Glutamatergic neuron (in vitro differentiated cells): Measurements from ENCODE around the gene LRRC37A3. TPM values are rescaled to one million over a fixed set of nuclear protein-coding genes. Genes with fewer than 3 reads are reported as not detected.
"Not testable (repeated sequence)": the region's sequence is repeated elsewhere in the genome, so short reads cannot be mapped to it uniquely, and the experiment has no call there.

Experiments
- DNase-seq: peaks from one replicate; pipeline ENCODE4 v3.0.0; 2022
- H3K27ac Mint-ChIP-seq: one replicate; pipeline ENCODE4 v1.8.0; 2020; ENCODE audit warnings: mild to moderate bottlenecking, mixed read lengths, inconsistent platforms; ENCODE audit not compliant: unreplicated experiment
- H3K27me3 Mint-ChIP-seq: one replicate; pipeline ENCODE4 v1.8.0; 2020; ENCODE audit warnings: mild to moderate bottlenecking, moderate library complexity, mixed read lengths, inconsistent platforms; ENCODE audit not compliant: unreplicated experiment
- H3K36me3 Mint-ChIP-seq: one replicate; pipeline ENCODE4 v1.8.0; 2020; ENCODE audit warnings: mild to moderate bottlenecking, mixed read lengths, inconsistent platforms; ENCODE audit not compliant: unreplicated experiment
- H3K4me1 Mint-ChIP-seq: one replicate; pipeline ENCODE4 v1.8.0; 2020; ENCODE audit warnings: mild to moderate bottlenecking, low read depth, mixed read lengths, inconsistent platforms; ENCODE audit not compliant: unreplicated experiment
- H3K4me3 Mint-ChIP-seq: one replicate; pipeline ENCODE4 v1.8.0; 2020; ENCODE audit warnings: mild to moderate bottlenecking, mixed read lengths, inconsistent platforms; ENCODE audit not compliant: unreplicated experiment
- H3K9me3 Mint-ChIP-seq: one replicate; pipeline ENCODE4 v1.8.0; 2020; ENCODE audit warnings: mild to moderate bottlenecking, moderate library complexity, mixed read lengths, inconsistent platforms; ENCODE audit not compliant: unreplicated experiment
- long read RNA-seq: library from polyadenylated mRNA; unstranded; transcript quantifications from one replicate; pipeline ENCODE4 v2.0.0, GENCODE V29; 2020; ENCODE audit not compliant: unreplicated experiment
- total RNA-seq: library from RNA; stranded (reverse); fragmentation: NEBNext Ultra II Directional; extraction: Animal tissue kit (Norgen Biotek cat#: 25700); gene quantifications from one replicate; pipeline ENCODE4 v1.2.1, GENCODE V29; 2021; ENCODE audit not compliant: unreplicated experiment
- TF ChIP-seq, protein P1 (sequence below): fragments of 200-600 bp; sonication (generic); IDR thresholded peaks from one replicate; pipeline ENCODE4 v1.5.0; 2021; ENCODE audit not compliant: partially characterized antibody, unreplicated experiment

LRRC37A3 gene
- total RNA-seq: 31.1 TPM
- long read RNA-seq: 0 reads

GRCh38 chr17:64919289-64920025 is at the start of gene LRRC37A3:
LRRC37A3 (minus strand) TSS chr17:64919478; CDS start chr17:64897257, 22,221 bp downstream.
- H3K36me3 Mint-ChIP-seq, H3K4me1 Mint-ChIP-seq, H3K9me3 Mint-ChIP-seq, H3K27me3 Mint-ChIP-seq: not testable (repeated sequence)
- Mint-ChIP-seq H3K27ac (peak within 1 kb of the TSS; percentile 84), H3K4me3 (peak within 1 kb of the TSS; percentile 82)
- TF ChIP-seq, protein P1, sequence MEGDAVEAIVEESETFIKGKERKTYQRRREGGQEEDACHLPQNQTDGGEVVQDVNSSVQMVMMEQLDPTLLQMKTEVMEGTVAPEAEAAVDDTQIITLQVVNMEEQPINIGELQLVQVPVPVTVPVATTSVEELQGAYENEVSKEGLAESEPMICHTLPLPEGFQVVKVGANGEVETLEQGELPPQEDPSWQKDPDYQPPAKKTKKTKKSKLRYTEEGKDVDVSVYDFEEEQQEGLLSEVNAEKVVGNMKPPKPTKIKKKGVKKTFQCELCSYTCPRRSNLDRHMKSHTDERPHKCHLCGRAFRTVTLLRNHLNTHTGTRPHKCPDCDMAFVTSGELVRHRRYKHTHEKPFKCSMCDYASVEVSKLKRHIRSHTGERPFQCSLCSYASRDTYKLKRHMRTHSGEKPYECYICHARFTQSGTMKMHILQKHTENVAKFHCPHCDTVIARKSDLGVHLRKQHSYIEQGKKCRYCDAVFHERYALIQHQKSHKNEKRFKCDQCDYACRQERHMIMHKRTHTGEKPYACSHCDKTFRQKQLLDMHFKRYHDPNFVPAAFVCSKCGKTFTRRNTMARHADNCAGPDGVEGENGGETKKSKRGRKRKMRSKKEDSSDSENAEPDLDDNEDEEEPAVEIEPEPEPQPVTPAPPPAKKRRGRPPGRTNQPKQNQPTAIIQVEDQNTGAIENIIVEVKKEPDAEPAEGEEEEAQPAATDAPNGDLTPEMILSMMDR: peak; percentile 99
- DNase-seq: peak; percentile 100

- Mint-ChIP-seq H3K4me3 (peak overlapping the region; percentile 65), H3K27ac (peak overlapping the region; percentile 70), H3K4me1 (peaks cover 32% of the 10 kb centered on the region)
- not testable (repeated sequence) for H3K9me3 Mint-ChIP-seq, H3K36me3 Mint-ChIP-seq, H3K27me3 Mint-ChIP-seq
- peak; percentile 84 for DNase-seq
Measured at GRCh38 chr17:64965873-64966287, 46.6 kb upstream of the LRRC37A3 start.

GRCh38 chr17:64965256-64965872 is 46.1 kb upstream of the LRRC37A3 start:
- Mint-ChIP-seq H3K4me1 (peaks cover 32% of the 10 kb centered on the region), H3K27ac (peak overlapping the region; percentile 75), H3K4me3 (peak overlapping the region; percentile 67)
- not testable (repeated sequence) for H3K36me3 Mint-ChIP-seq, H3K9me3 Mint-ChIP-seq, H3K27me3 Mint-ChIP-seq, DNase-seq

DNA sequence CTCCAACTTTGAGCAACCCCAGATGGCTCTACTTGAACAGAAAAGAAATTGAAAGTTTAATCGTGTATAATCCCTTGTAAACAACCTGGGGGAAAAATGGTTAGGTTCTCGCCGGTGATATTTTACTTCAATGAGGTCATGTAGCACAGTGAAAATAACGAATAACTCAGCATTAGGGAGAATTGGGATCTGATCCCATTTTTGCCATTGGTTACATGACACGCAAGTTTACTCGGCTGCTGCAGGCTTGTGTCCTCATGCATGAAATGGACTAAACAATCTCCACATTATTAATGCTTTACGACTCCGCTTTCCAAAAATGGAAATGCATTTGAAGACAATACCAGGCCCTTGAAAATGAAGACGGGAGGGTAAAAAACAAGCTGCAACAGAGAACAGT is 45.5 kb upstream of the LRRC37A3 start:
- peaks cover 2% of the 10 kb centered on the region for H3K9me3 Mint-ChIP-seq
- DNase-seq: no peak

GRCh38 chr17:64963814-64964213 is 44.5 kb upstream of the LRRC37A3 start:
- not testable (repeated sequence) for DNase-seq, H3K27me3 Mint-ChIP-seq
- H3K4me1 Mint-ChIP-seq: peaks cover 31% of the 10 kb centered on the region

More for the DNA sequence above, 45.5 kb upstream of the LRRC37A3 start:
- TF ChIP-seq, protein P1: no peak
- H3K36me3 Mint-ChIP-seq: no peaks in the 10 kb centered on the region
- peaks cover 31% of the 10 kb centered on the region for H3K4me1 Mint-ChIP-seq
- peak overlapping the region; percentile 57 for H3K4me3 Mint-ChIP-seq
- no peak overlapping the region for H3K27ac Mint-ChIP-seq
- peaks cover 6% of the 10 kb centered on the region for H3K27me3 Mint-ChIP-seq

DNA sequence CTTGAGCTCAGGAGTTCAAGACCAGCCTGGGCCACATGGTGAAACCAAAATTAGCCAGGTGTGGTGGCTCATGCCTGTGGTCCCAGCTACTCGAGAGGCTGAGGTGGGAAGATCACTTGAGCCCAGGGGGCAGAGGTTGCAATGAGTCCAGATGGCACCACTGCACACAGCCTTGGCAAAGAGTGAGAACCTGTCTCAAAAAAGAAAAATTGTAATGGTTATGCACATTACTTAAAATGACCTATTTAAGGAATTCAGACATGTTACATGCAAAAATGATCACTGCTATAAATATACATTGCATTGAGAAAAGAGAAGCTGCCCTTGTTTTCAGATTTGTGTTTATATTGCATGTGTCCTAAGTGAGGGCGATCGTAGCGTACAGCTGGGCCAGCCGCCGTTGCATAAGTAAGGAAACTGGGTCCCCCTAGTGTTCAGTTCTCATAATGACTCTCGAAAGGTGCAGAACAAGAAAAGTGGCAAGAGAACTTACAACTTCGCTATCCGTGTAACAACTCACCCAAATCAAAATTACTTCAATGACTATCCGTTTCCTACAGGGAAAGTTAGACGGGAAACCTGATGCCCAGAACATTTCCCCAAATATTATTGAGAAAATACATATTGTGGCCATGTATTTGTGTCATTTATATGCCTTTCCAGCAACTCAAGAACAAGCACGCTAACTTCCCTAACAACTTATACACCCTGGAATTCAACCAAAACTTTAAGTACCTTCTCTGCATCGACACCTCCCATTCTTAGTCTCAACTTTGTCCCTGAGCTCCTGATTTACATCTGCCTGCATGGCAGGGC is 42.5 kb upstream of the LRRC37A3 start:
- H3K4me1 Mint-ChIP-seq: peaks cover 24% of the 10 kb centered on the region
- H3K27ac Mint-ChIP-seq, H3K27me3 Mint-ChIP-seq, DNase-seq, H3K4me3 Mint-ChIP-seq, H3K36me3 Mint-ChIP-seq, H3K9me3 Mint-ChIP-seq: not testable (repeated sequence)
- TF ChIP-seq, protein P1: peak; percentile 76

More at GRCh38 chr17:64963814-64964213, 44.5 kb upstream of the LRRC37A3 start:
- not testable (repeated sequence) for H3K4me3 Mint-ChIP-seq, H3K27ac Mint-ChIP-seq, H3K36me3 Mint-ChIP-seq, H3K9me3 Mint-ChIP-seq
